IMR-90 (cell line): ENCODE data around the gene SLC2A11. TPM values are rescaled to one million over a fixed set of nuclear protein-coding genes. Genes with fewer than 3 reads are reported as not detected.

Experiments
- ATAC-seq: fragments of 200-7000 bp; cut with Tn5 transposase; 2 replicates; pipeline ENCODE4 v1.9.1; 2020; ENCODE audit warnings: low read depth, mild to moderate bottlenecking, moderate library complexity
- BruUV-seq: library from RNA; stranded (reverse); fragments of 400-500 nt; replicated peaks from 2 replicates; lab custom pipeline; 2021; lab: Mats Ljungman, UMichigan
- CTCF ChIA-PET: fragments of 300-600 bp; formaldehyde crosslinking; extraction: SDS; loops from one replicate; lab custom pipeline; 2021; ENCODE audit warnings: antibody characterized with exemption; lab: Yijun Ruan, JAX
- POLR2A ChIA-PET: fragments of 300-600 bp; sonication (Branson Sonifier 250); formaldehyde crosslinking; loops from one replicate; lab custom pipeline; 2022; ENCODE audit warnings: antibody characterized with exemption; ENCODE audit not compliant: unreplicated experiment; lab: Charles Lee
- DNase-seq: peaks from one replicate; pipeline ENCODE4 v3.0.0; 2013
- H2AFZ ChIP-seq: replicated peaks from 2 replicates; pipeline ENCODE3; 2013; ENCODE audit warnings: low read length, mild to moderate bottlenecking; ENCODE audit not compliant: poor library complexity
- H2AK5ac ChIP-seq: 2 replicates; pipeline ENCODE4 v1.6.1; 2013; ENCODE audit warnings: low read depth, low read length, inconsistent platforms
- H2AK9ac ChIP-seq: replicated peaks from 2 replicates; pipeline ENCODE3; 2013; ENCODE audit warnings: mild to moderate bottlenecking, low read depth, low read length, moderate library complexity; ENCODE audit not compliant: poor library complexity
- H2BK120ac ChIP-seq: 2 replicates; pipeline ENCODE4 v1.6.1; 2013; ENCODE audit warnings: low read depth, low read length, inconsistent platforms
- H2BK15ac ChIP-seq: 3 replicates; pipeline ENCODE4 v1.6.1; 2013; ENCODE audit warnings: low read depth, low read length, inconsistent platforms
- H2BK20ac ChIP-seq: 2 replicates; pipeline ENCODE4 v1.6.1; 2013; ENCODE audit warnings: low read depth, mild to moderate bottlenecking, inconsistent platforms, low read length, moderate library complexity
- H2BK5ac ChIP-seq: 2 replicates; pipeline ENCODE4 v1.6.1; 2013; ENCODE audit warnings: mild to moderate bottlenecking, low read depth, low read length, inconsistent platforms; ENCODE audit not compliant: poor library complexity, severe bottlenecking
- H3K14ac ChIP-seq: replicated peaks from 2 replicates; pipeline ENCODE4 v1.6.1; 2013; ENCODE audit warnings: low read depth, low read length, inconsistent platforms
- H3K18ac ChIP-seq: 2 replicates; pipeline ENCODE4 v1.6.1; 2013; ENCODE audit warnings: low read depth, low read length, control low read depth
- H3K23ac ChIP-seq: 2 replicates; pipeline ENCODE4 v1.6.1; 2013; ENCODE audit warnings: low read depth, low read length, inconsistent platforms
- H3K27ac ChIP-seq: 2 replicates; pipeline ENCODE4 v1.5.1; 2013; ENCODE audit warnings: mild to moderate bottlenecking, control low read depth, low read length; ENCODE audit not compliant: insufficient read depth
- H3K27me3 ChIP-seq: 2 replicates; pipeline ENCODE4 v1.6.1; 2013; ENCODE audit warnings: low read length; ENCODE audit not compliant: control insufficient read depth, insufficient read depth
- H3K36me3 ChIP-seq: 2 replicates; pipeline ENCODE4 v1.6.1; 2013; ENCODE audit warnings: low read length, mixed read lengths; ENCODE audit not compliant: control insufficient read depth, insufficient read depth
- H3K4ac ChIP-seq: 2 replicates; pipeline ENCODE4 v1.6.1; 2013; ENCODE audit warnings: low read depth, low read length, inconsistent platforms
- H3K4me1 ChIP-seq: 2 replicates; pipeline ENCODE4 v1.6.1; 2013; ENCODE audit warnings: low read length, mixed read lengths; ENCODE audit not compliant: control insufficient read depth, insufficient read depth
- H3K4me2 ChIP-seq: 2 replicates; pipeline ENCODE4 v1.6.1; 2013; ENCODE audit warnings: low read depth, mild to moderate bottlenecking, control low read depth, low read length, moderate library complexity
- H3K4me3 ChIP-seq: 2 replicates; pipeline ENCODE4 v1.5.1; 2013; ENCODE audit warnings: low read depth, mild to moderate bottlenecking, control low read depth, low read length, moderate library complexity; ENCODE audit not compliant: insufficient read depth
- H3K56ac ChIP-seq: 2 replicates; pipeline ENCODE4 v1.6.1; 2013; ENCODE audit warnings: low read length, inconsistent platforms; ENCODE audit not compliant: insufficient read depth; ENCODE audit errors: extremely low read depth
- H3K79me1 ChIP-seq, 2 experiments: 2 replicates each; pipeline ENCODE4 v1.6.1; 2013; ENCODE audit warnings: low read length in 2 of 2, inconsistent platforms in 1 of 2, low read depth in 1 of 2
- H3K9ac ChIP-seq: 2 replicates; pipeline ENCODE4 v1.6.1; 2013; ENCODE audit warnings: low read depth, low read length, control low read depth
- H3K9me1 ChIP-seq: 2 replicates; pipeline ENCODE4 v1.6.1; 2013; ENCODE audit warnings: low read length, inconsistent platforms; ENCODE audit not compliant: insufficient read depth
- H3K9me3 ChIP-seq: 2 replicates; pipeline ENCODE4 v1.6.1; 2013; ENCODE audit warnings: low read length; ENCODE audit not compliant: control insufficient read depth, insufficient read depth
- H4K20me1 ChIP-seq: 2 replicates; pipeline ENCODE4 v1.6.1; 2013; ENCODE audit warnings: low read length, inconsistent platforms; ENCODE audit not compliant: insufficient read depth
- H4K5ac ChIP-seq: 2 replicates; pipeline ENCODE4 v1.6.1; 2013; ENCODE audit warnings: mild to moderate bottlenecking, low read depth, low read length, control low read depth
- H4K8ac ChIP-seq, 2 experiments: 2 replicates each; pipeline ENCODE4 v1.6.1; 2013; ENCODE audit warnings: low read depth in 2 of 2, low read length in 2 of 2, control low read depth in 1 of 2, inconsistent platforms in 1 of 2
- H4K91ac ChIP-seq: 2 replicates; pipeline ENCODE4 v1.6.1; 2013; ENCODE audit warnings: low read depth, low read length, inconsistent platforms; ENCODE audit not compliant: insufficient read depth
- CEBPB ChIP-seq: IDR thresholded peaks from 2 replicates; pipeline ENCODE4 v1.6.1; 2012; ENCODE audit warnings: low read depth, low read length, improper control_type of control experiment
- FOS ChIP-seq: fragments of 150-350 bp; IDR thresholded peaks from 2 replicates; pipeline ENCODE4 v1.6.1; 2016; ENCODE audit warnings: low read depth, low read length
- MAFK ChIP-seq: IDR thresholded peaks from 2 replicates; pipeline ENCODE4 v1.6.1; 2012; ENCODE audit warnings: low read depth, low read length, improper control_type of control experiment
- MXI1 ChIP-seq: IDR thresholded peaks from 2 replicates; pipeline ENCODE4 v1.6.1; 2012; ENCODE audit warnings: low read depth, mild to moderate bottlenecking, low read length, moderate library complexity, borderline replicate concordance
- NFE2L2 ChIP-seq: fragments of 150-350 bp; IDR thresholded peaks from 2 replicates; pipeline ENCODE4 v1.6.1; 2016; ENCODE audit warnings: low read depth, mild to moderate bottlenecking, low read length
- POLR2A ChIP-seq: IDR thresholded peaks from 2 replicates; pipeline ENCODE4 v1.6.1; 2012; ENCODE audit warnings: mild to moderate bottlenecking, low read depth, low read length
- RCOR1 ChIP-seq: IDR thresholded peaks from 2 replicates; pipeline ENCODE4 v1.6.1; 2012; ENCODE audit warnings: mild to moderate bottlenecking, low read length, improper control_type of control experiment; ENCODE audit not compliant: insufficient replicate concordance
- RFX5 ChIP-seq: IDR thresholded peaks from 2 replicates; pipeline ENCODE4 v1.8.0; 2012; ENCODE audit warnings: low read depth, mild to moderate bottlenecking, low read length, moderate library complexity
- SMC3 ChIP-seq: fragments of 150-350 bp; IDR thresholded peaks from 2 replicates; pipeline ENCODE4 v1.6.1; 2016; ENCODE audit warnings: low read depth, mild to moderate bottlenecking, antibody characterized with exemption, low read length, moderate library complexity
- WGBS, 2 experiments: methylation state at CpG; one replicate each; pipeline versions ENCODE4 v1.1.5 to v1.1.7; 2013; ENCODE audit warnings: missing lambda C conversion rate in 2 of 2; ENCODE audit not compliant: insufficient read length in 1 of 2; ENCODE audit errors: extremely low coverage in 2 of 2; 5-methylcytosine and 5-hydroxymethylcytosine counted together
- dilution Hi-C: fragments of 300-500 bp; cut with HindIII; formaldehyde crosslinking; loops from one replicate; pipeline ENCODE4 v1.14.3; 2018; ENCODE audit warnings: low sequenced_read_pairs; ENCODE audit not compliant: unreplicated experiment
- in situ Hi-C: fragments of 300-500 bp; cut with MboI; formaldehyde crosslinking; loops from 3 replicates; pipeline ENCODE4 v1.14.3; 2019; ENCODE audit warnings: low sequenced_read_pairs, inconsistent platforms, mixed read lengths
- intact Hi-C: fragments of 100-400 bp; cut with micrococcal nuclease; formaldehyde crosslinking; loops from 2 replicates; pipeline ENCODE4 v1.10.0; 2022
- polyA plus RNA-seq, 3 experiments: library from polyadenylated mRNA; depleted of rRNA; stranded (reverse); fragments of >200 nt; gene quantifications; 2 replicates each; pipeline ENCODE4 v1.2.3, GENCODE V29; 2012; ENCODE audit warnings: low replicate concordance in 1 of 3
- total RNA-seq: library from RNA; depleted of rRNA; stranded (reverse); fragments of >200 nt; gene quantifications from 2 replicates; pipeline ENCODE4 v1.2.3, GENCODE V29; 2012

SLC2A11 gene
- total and polyA plus RNA-seq, 2 of the 4 experiments (the other 2 are of a cell fraction), result 3.2 to 8.7 TPM

GRCh38 chr22:23841736-23842445, 15.8 kb upstream of the SLC2A11 start:
- no peak overlapping the region for H4K8ac ChIP-seq
- dilution Hi-C loops, result no loop called here
- no peak overlapping the region for H2BK120ac ChIP-seq
- H2BK15ac ChIP-seq, result no peak overlapping the region
- H3K4me3 ChIP-seq, result no peak overlapping the region
- H3K79me1 ChIP-seq, result no peaks in the 10 kb centered on the region
- no peak overlapping the region for H4K5ac ChIP-seq
- H3K9ac ChIP-seq, result no peak overlapping the region
- H2AK5ac ChIP-seq, result no peak overlapping the region; the same call in 1 of the 2 replicates
- peaks cover 3% of the 10 kb centered on the region; the same call in 1 of the 2 replicates for H3K36me3 ChIP-seq
- H3K23ac ChIP-seq, result no peak overlapping the region
- peaks cover 17% of the 10 kb centered on the region for H3K4me1 ChIP-seq
- CTCF ChIA-PET, result no interaction called here
- H3K9me3 ChIP-seq, result no peaks in the 10 kb centered on the region
- no peak overlapping the region for H2BK20ac ChIP-seq
- H3K4me2 ChIP-seq, result no peak overlapping the region
- ATAC-seq (no peak), DNase-seq (no peak)
- H3K4ac ChIP-seq, result no peak overlapping the region
- no peak overlapping the region for H3K56ac ChIP-seq
- no TSS peak for BruUV-seq
- intact Hi-C loops, result no loop called here
- H2BK5ac ChIP-seq, result no peak overlapping the region
- no peaks in the 10 kb centered on the region; the same call in 1 of the 2 replicates for H4K20me1 ChIP-seq
- no peak overlapping the region for H3K27ac ChIP-seq
- POLR2A ChIA-PET, result no interaction called here
- no peak overlapping the region for H3K18ac ChIP-seq
- H4K91ac ChIP-seq, result no peak overlapping the region
- no peaks in the 10 kb centered on the region for H3K9me1 ChIP-seq
- in situ Hi-C loops, result loop anchor here (10.0 kb wide), 1 partner anchor 317 kb away; no protein-coding TSS in a partner anchor
- H3K14ac ChIP-seq, result no peak overlapping the region
- H2AK9ac ChIP-seq, result no peak overlapping the region
- WGBS, 2 experiments, result 55% methylated on average over 2 of the region's 20 CpGs; no CpG with 5 or more reads in 1 of the 2 experiments
- H2AFZ ChIP-seq, result no peak overlapping the region
- no peaks in the 10 kb centered on the region; the same call in 1 of the 2 replicates for H3K27me3 ChIP-seq
- TF ChIP-seq NFE2L2, result no peak
- TF ChIP-seq RCOR1, result no peak
- TF ChIP-seq CEBPB, result no peak
- no peak for TF ChIP-seq MXI1
- no peak for TF ChIP-seq POLR2A
- TF ChIP-seq MAFK, result no peak
- TF ChIP-seq RFX5, result no peak
- no peak for TF ChIP-seq SMC3
- TF ChIP-seq FOS, result no peak
